ENCODE results near the gene JARID2. TPM values are rescaled to one million over a fixed set of nuclear protein-coding genes. Genes with fewer than 3 reads are reported as not detected.

Gene JARID2
- total RNA-seq, 3 donors from 2014 or later = 10.5 to 13.9 (median 11.5) TPM

GRCh38 chr6:15255909-15256395 lies 10.1 kb downstream of the JARID2 start:
- intact Hi-C loops (cut with DNase I; ENCODE audit: low total_unique reads) = loop anchor here (5.0 kb wide), 1 partner anchor 639 kb away; no protein-coding TSS in a partner anchor
- H3K9me3 ChIP-seq = no peaks in the 10 kb centered on the region
- H3K27me3 ChIP-seq = no peaks in the 10 kb centered on the region
- H3K36me3 ChIP-seq = no peaks in the 10 kb centered on the region
- H3K4me1 ChIP-seq = peaks cover 0 to 3% of the 10 kb centered on the region in 2 donors
- no peak for TF ChIP-seq CTCF (IDR thresholded peaks at IDR 0.05)
- no peak overlapping the region for H3K4me3 ChIP-seq
- DNase-seq (ENCODE audit: low spot score in 2 of 2) = no peak
- H3K27ac ChIP-seq = no peak overlapping the region

- Histone ChIP-seq H3K4me1 (peaks cover 0 to under 1% of the 10 kb centered on the region in 2 donors), H3K36me3 (no peaks in the 10 kb centered on the region), H3K4me3 (no peak overlapping the region), H3K27ac (no peak overlapping the region), H3K27me3 (no peaks in the 10 kb centered on the region), H3K9me3 (no peaks in the 10 kb centered on the region)
- intact Hi-C loops (cut with DNase I; ENCODE audit: low total_unique reads) = loop anchor here (5.0 kb wide), 1 partner anchor 639 kb away; no protein-coding TSS in a partner anchor
- no peak for DNase-seq (ENCODE audit: low spot score in 2 of 2)
- no peak for TF ChIP-seq CTCF (IDR thresholded peaks at IDR 0.05)
These were observed 10.8 kb downstream of the JARID2 start for GRCh38 chr6:15256538-15257271.

- no peak for DNase-seq (ENCODE audit: low spot score in 2 of 2)
- no peaks in the 10 kb centered on the region for H3K36me3 ChIP-seq
- H3K9me3 ChIP-seq = no peaks in the 10 kb centered on the region
- TF ChIP-seq CTCF (IDR thresholded peaks at IDR 0.05) (no peak), POLR2A (IDR thresholded peaks at IDR 0.05) (no peak), POLR2AphosphoS5 (IDR thresholded peaks at IDR 0.05) (no peak)
- H3K4me1 ChIP-seq = no peaks in the 10 kb centered on the region
- H3K4me3 ChIP-seq = no peak overlapping the region
- H3K27ac ChIP-seq = no peak overlapping the region
- intact Hi-C loops (cut with DNase I; ENCODE audit: low total_unique reads) = loop anchor here (5.0 kb wide), 1 partner anchor 640 kb away; no protein-coding TSS in a partner anchor
- no peaks in the 10 kb centered on the region for H3K27me3 ChIP-seq
These were observed 11.7 kb downstream of the JARID2 start for GRCh38 chr6:15257357-15258132.

GRCh38 chr6:15259766-15260098 lies 13.9 kb downstream of the JARID2 start:
- Histone ChIP-seq H3K27me3 (no peaks in the 10 kb centered on the region), H3K4me3 (no peak overlapping the region), H3K36me3 (no peaks in the 10 kb centered on the region), H3K9me3 (no peaks in the 10 kb centered on the region), H3K4me1 (peaks cover 0 to 1% of the 10 kb centered on the region in 2 donors), H3K27ac (no peak overlapping the region)
- intact Hi-C loops (cut with DNase I; ENCODE audit: low total_unique reads) = loop anchor here (5.0 kb wide), 2 partner anchors 517 to 642 kb away; no protein-coding TSS in a partner anchor
- TF ChIP-seq POLR2A (IDR thresholded peaks at IDR 0.05) (no peak), POLR2AphosphoS5 (IDR thresholded peaks at IDR 0.05) (no peak), CTCF (IDR thresholded peaks at IDR 0.05) (no peak)
- no peak for DNase-seq (ENCODE audit: low spot score in 2 of 2)

All from breast epithelium (tissue), 4 donors.